Measurements from ENCODE around the gene WASF3.
"Not testable (repeated sequence)": the region's sequence is repeated elsewhere in the genome, so short reads cannot be mapped to it uniquely, and the experiment has no call there.

The WASF3 gene

GRCh38 chr13:26629260-26629825 is 71.9 kb downstream of the WASF3 start:
- DNase-seq (ENCODE audit: low spot score): no peak

DNA sequence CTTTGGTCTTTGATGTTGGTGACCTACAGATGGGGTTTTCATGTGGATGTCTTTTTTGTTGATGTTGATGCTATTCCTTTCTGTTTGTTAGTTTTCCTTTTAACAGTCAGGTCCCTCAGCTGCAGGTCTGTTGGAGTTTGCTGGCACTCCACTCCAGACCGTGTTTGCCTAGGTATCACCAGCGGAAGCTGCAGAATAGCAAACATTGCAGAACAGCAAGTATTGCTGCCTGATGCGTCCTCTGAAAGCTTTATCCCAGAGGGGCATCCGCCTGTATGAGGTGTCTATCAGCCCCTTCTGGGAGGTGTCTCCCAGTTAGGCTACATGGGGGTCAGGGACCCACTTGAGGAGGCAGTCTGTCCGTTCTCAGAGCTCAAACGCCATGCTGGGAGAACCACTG is 78.2 kb downstream of the WASF3 start:
- not testable (repeated sequence) for DNase-seq (ENCODE audit: low spot score)

DNA sequence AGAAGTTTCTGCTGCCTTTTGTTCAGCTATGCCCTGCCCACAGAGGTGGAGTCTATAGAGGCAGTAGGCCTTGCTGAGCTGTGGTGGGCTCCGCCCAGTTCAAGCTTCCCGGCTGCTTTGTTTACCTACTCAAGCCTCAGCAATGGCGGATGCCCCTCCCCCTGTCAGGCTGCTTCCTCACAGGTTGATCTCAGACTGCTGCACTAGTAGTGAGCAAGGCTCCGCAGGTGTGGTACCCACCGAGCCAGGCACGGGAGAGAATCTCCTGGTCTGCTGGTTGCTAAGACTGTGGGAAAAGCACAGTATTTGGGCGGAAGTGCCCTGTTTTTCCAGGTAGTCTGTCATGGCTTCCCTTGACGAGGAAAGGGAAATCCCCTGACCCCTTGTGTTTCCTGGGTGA is 78.6 kb downstream of the WASF3 start:
- not testable (repeated sequence) for DNase-seq (ENCODE audit: low spot score)

GRCh38 chr13:26646603-26647002 is 89.1 kb downstream of the WASF3 start:
- no peak for DNase-seq (ENCODE audit: low spot score)

- no peak for DNase-seq (ENCODE audit: low spot score)
Observed at GRCh38 chr13:26651234-26651633, 93.8 kb downstream of the WASF3 start.

DNA sequence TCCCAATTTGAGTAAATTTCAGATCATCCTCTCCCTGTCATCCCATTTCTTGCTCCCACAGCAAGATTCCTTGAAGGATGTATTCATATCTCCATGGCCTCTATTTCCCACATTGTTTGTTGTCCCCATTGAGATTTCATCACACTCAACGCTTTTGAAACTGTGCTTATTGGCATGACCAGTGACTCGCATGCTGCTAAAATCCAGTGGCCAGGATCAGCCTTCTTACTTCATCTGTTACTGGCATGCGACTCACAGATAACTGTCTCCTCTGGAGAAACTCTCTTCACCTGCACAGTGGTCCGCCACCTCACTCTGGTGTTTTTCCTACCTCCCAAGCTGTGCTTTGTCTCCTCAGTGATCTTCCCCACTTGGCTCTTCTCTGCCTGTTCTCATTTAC is 95.8 kb downstream of the WASF3 start:
- no peak for DNase-seq (ENCODE audit: low spot score)

- DNase-seq (ENCODE audit: low spot score): no peak
Observed at GRCh38 chr13:26653842-26654241, 96.4 kb downstream of the WASF3 start.

DNA sequence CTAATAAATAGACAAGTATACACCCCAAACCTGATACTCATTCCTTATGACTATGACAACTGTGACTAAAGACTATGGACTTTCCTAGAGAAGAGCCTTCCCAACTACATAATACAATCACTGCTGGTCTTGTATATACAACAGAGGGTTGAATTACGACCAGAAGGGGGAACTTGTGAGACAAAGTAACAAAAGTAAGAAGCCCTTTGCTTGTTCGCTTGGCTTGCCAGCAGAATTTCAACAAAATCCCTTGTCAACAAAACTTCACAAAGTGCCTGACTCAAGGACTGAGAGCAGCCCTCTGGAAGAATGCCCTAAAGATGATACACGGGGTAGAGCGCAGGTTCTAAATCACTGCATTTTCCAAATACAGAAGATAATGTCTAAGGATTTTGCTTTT is 99.4 kb downstream of the WASF3 start:
- no peak for DNase-seq (ENCODE audit: low spot score)

GRCh38 chr13:26658448-26659385 is 101.2 kb downstream of the WASF3 start:
- DNase-seq (ENCODE audit: low spot score): no peak

DNA sequence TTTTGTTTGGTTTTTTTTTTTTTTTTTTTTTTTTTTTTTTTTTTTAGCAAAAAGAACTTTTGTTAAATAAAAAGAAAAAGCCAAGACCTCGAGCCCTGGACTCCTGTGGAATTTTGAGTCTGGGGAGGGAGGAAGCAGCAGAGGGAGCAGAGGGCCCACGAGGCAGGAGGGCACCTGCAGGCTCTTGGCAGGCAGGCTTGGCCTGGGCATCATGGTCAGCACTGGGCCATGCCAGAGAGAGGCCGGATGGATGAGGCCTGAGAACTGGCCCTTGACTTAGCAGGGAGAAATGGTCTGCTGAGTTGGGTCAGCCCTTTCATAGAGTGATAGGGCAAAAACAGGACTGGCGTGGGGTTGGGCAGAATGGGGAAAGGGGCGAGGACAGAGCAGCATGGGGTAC is 102.7 kb downstream of the WASF3 start:
- DNase-seq (ENCODE audit: low spot score): no peak

DNA sequence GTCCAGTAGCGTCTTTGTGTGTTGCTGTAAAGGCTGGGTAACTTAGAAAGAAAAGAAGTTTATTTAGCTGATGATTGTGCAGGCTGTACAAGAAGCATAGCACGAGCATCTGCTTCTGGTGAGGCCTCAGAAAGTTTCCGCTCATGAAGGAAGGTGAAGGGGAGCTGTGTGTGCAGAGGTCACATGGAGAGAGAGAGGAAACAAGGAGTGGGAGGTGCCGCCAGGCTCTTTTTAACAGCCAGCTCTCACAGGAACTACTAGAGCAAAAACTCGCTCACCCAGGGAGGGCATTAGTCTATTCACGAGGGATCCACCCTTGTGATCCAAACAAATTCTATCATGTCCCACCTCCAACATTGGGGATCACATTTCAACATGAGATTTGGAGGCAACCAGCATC is 103.3 kb downstream of the WASF3 start:
- DNase-seq (ENCODE audit: low spot score): no peak

DNA sequence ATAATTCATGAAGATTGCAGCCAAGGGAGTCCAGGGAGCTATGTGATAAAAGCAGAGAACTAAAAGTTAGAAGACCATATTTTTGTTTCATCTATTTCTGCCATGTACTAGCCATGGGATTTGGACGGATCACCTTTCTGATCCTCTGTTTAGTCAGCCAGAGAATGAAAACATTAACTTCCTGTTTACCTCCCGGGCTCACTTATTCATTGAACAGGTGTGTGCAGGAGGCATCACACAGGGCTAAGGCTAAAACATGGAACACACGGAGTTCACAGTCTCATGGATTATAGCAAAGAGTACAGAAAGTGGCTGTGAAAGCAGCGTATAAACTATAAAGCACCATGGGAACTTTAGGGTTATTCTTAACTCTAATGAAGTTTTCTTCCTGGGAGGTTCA is 106.3 kb downstream of the WASF3 start:
- no peak for DNase-seq (ENCODE audit: low spot score)

GRCh38 chr13:26664286-26664685 is 106.8 kb downstream of the WASF3 start:
- no peak for DNase-seq (ENCODE audit: low spot score)

DNA sequence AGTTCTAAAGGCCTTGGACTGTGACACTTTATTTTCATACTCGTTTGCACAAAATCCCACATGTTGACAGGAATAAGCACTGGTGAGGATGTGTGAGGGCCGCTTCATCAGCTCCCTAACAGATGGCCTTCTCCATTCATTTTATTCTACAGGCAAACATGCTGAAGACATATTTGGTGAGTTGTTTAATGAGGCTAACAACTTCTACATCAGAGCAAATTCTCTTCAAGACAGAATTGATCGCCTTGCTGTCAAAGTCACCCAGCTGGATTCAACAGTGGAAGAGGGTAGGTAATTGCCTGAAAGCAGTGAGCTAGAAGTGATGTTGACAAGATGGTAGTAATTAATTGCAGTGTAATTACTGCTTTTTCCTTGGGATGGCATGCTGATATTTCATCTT is 107.4 kb downstream of the WASF3 start:
- no peak for DNase-seq (ENCODE audit: low spot score)

GRCh38 chr13:26668357-26669146 is 111.1 kb downstream of the WASF3 start:
- DNase-seq (ENCODE audit: low spot score): no peak

GRCh38 chr13:26673890-26674289 is 116.4 kb downstream of the WASF3 start:
- no peak for DNase-seq (ENCODE audit: low spot score)

DNA sequence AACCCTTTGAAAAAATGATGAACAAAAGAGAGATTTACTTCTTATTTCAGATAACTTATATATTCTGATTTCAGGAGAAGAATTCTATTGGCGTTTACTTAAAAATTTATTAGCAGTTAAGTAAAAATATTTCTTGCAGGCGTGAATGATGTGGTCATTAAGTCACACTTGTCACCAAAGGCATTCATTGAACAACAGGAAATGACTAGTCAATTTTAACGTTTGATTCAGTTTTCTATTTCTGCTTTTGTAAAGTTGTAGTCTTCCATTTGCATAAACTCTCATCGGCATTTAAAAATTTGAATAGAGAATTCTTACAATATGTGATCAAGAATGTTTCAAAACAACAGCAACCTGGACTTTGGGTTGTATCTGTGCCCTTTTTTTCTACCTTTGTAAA is 119.7 kb downstream of the WASF3 start:
- no peak for DNase-seq (ENCODE audit: low spot score)

DNA sequence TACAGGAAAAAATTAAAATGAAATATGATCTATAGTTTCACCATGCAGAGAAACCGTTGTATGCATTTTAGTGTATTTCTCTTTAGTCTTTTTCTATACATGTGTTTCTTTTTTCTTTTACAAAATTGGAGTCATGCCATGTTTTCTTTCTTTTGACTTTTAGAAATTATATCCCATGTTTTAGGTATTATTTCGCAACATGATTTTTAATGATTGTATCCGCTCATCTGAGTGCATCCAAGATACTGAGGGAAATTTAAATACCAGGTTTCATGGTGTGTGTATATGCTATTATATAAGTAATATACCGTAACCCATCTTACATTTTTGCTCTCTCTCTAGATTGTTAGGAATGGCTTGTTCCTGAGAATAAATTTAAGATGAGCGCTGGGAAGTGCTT is 120.8 kb downstream of the WASF3 start:
- no peak for DNase-seq (ENCODE audit: low spot score)

DNA sequence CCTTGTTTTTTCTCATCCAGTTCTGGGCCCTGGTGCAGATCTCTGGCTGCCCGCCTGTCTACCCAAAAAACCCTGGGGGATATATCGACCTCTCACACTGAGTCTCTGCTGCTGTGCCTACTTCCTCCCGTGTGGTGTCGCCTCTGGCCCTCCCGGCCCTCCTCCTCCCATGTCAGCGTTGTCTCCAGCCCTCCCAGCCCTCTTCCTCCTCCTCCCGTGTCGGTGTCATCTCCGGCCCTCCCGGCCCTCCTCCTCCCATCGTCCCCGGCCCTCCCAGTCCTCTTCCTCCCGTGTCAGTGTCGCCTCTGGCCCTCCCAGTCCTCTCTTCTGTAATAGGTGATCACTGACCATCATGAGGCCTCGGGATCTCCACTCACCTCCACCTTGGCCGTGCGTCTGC is 121.3 kb downstream of the WASF3 start:
- no peak for DNase-seq (ENCODE audit: low spot score)

DNA sequence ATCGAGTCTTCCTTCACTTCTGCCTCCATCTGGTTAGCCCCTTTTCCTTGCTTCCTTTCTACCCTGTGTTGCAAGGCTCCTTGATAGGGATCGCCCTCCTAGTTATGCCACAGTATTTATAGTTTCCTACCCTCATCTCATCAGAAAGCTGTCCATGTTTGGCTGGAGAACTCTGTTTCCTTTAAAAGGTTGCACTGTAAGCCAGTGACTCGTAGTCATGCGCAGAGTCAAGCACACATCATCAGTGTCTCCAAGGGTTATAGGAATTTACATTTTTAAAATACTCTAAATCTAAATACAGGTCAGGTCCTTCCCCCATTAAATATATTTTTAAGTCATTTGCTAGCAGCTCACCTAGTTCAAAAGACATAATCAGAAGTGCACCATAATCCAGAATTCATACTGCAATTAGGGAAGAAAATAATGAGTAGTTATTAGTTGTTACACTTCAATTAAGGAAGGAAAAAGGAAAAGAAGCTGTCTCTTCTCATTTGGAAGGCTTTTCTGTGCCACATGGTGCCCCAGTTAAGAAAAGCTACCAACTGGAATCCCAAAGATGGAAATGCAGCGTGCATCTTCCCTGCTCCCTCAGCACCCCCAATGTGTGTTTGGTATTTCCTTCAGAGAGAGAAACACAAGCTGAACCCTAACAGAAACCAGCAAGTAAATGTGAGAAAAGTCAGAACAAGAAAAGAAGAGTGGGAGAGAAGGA is 122.1 kb downstream of the WASF3 start:
- peak; percentile 38 for DNase-seq (ENCODE audit: low spot score)

DNA sequence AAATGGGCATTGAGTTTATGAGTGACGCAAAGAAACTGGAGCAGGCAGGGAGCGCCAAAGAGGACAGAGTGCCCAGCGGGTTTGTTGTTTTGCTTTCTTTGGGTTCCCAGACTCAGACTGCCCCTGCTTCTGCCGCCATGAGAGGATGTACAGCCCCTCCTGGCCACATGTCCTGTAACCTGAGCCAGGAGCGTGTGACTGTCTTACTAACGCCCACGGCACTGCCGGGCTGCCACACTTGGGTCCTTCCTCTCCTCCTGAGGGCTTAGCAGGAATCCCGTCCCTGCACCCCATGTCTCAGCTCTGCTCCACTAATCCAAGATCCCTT is 122.6 kb downstream of the WASF3 start:
- DNase-seq (ENCODE audit: low spot score): no peak

GRCh38 chr13:26680572-26680971 is 123.1 kb downstream of the WASF3 start:
- DNase-seq (ENCODE audit: low spot score): no peak

All from kidney capillary endothelial cell (primary cell).